Astrocyte (in vitro differentiated cells and primary cell): Measurements from ENCODE around the gene MIEF1. TPM values are rescaled to one million over a fixed set of nuclear protein-coding genes. Genes with fewer than 3 reads are reported as not detected.

ENCODE experiments used
- DNase-seq: peaks from one replicate; pipeline ENCODE4 v3.0.0-alpha.2; 2010; ENCODE audit warnings: low read depth
- FAIRE-seq: peaks from 2 replicates; lab custom pipeline; 2011; peaks lifted over from hg19 to GRCh38; lab: Jason Lieb, UNC
- H2AFZ ChIP-seq: 2 replicates; pipeline ENCODE4 v1.6.0; 2012; ENCODE audit warnings: low read depth, low read length, inconsistent platforms
- H3K27ac ChIP-seq: 2 replicates; pipeline ENCODE4 v1.5.1; 2011; ENCODE audit warnings: low read depth, low read length, inconsistent platforms
- H3K27me3 ChIP-seq: 2 replicates; pipeline ENCODE4 v1.6.0; 2011; ENCODE audit warnings: low read length, inconsistent platforms; ENCODE audit not compliant: insufficient read depth
- H3K36me3 ChIP-seq: 2 replicates; pipeline ENCODE4 v1.5.1; 2011; ENCODE audit warnings: low read length, inconsistent platforms; ENCODE audit not compliant: insufficient read depth
- H3K4me1 ChIP-seq: 2 replicates; pipeline ENCODE4 v1.5.1; 2011; ENCODE audit warnings: low read length, inconsistent platforms; ENCODE audit not compliant: insufficient read depth
- H3K4me2 ChIP-seq: 2 replicates; pipeline ENCODE4 v1.6.0; 2012; ENCODE audit warnings: low read length, inconsistent platforms
- H3K4me3 ChIP-seq: 2 replicates; pipeline ENCODE4 v1.5.1; 2011; ENCODE audit warnings: low read depth, mild to moderate bottlenecking, low read length, inconsistent platforms; ENCODE audit not compliant: insufficient read depth
- H3K79me2 ChIP-seq: 2 replicates; pipeline ENCODE4 v1.6.0; 2012; ENCODE audit warnings: mild to moderate bottlenecking, low read length, inconsistent platforms; ENCODE audit not compliant: insufficient read depth
- H3K9ac ChIP-seq: 2 replicates; pipeline ENCODE4 v1.6.0; 2012; ENCODE audit warnings: mild to moderate bottlenecking, low read length, inconsistent platforms
- H3K9me3 ChIP-seq: 2 replicates; pipeline ENCODE4 v1.5.1; 2012; ENCODE audit warnings: low read depth, mild to moderate bottlenecking, low read length, inconsistent platforms; ENCODE audit not compliant: insufficient read depth
- H4K20me1 ChIP-seq: 2 replicates; pipeline ENCODE4 v1.6.0; 2012; ENCODE audit warnings: low read length, inconsistent platforms; ENCODE audit not compliant: insufficient read depth
- H3K27ac Mint-ChIP-seq: one replicate; pipeline ENCODE4 v1.8.0; 2021; ENCODE audit warnings: mild to moderate bottlenecking, mixed read lengths; ENCODE audit not compliant: unreplicated experiment
- H3K27me3 Mint-ChIP-seq: one replicate; pipeline ENCODE4 v1.8.0; 2021; ENCODE audit warnings: low read depth, mixed read lengths; ENCODE audit not compliant: unreplicated experiment
- H3K36me3 Mint-ChIP-seq: one replicate; pipeline ENCODE4 v1.8.0; 2021; ENCODE audit warnings: low read depth, mixed read lengths; ENCODE audit not compliant: unreplicated experiment
- H3K4me1 Mint-ChIP-seq: one replicate; pipeline ENCODE4 v1.8.0; 2021; ENCODE audit warnings: low read depth, mixed read lengths; ENCODE audit not compliant: unreplicated experiment
- H3K4me3 Mint-ChIP-seq: one replicate; pipeline ENCODE4 v1.8.0; 2021; ENCODE audit warnings: mild to moderate bottlenecking, moderate library complexity, mixed read lengths; ENCODE audit not compliant: unreplicated experiment
- H3K9me3 Mint-ChIP-seq: one replicate; pipeline ENCODE4 v1.8.0; 2021; ENCODE audit warnings: mild to moderate bottlenecking, mixed read lengths; ENCODE audit not compliant: unreplicated experiment
- CTCF ChIP-seq: IDR thresholded peaks from 2 replicates; pipeline ENCODE4 v1.5.1; 2011; ENCODE audit warnings: low read depth, mild to moderate bottlenecking, inconsistent platforms, low read length, moderate library complexity; ENCODE audit not compliant: insufficient read depth
- EZH2 ChIP-seq: IDR thresholded peaks from 2 replicates; pipeline ENCODE4 v1.6.1; 2012; ENCODE audit warnings: mild to moderate bottlenecking, low read length, inconsistent platforms; ENCODE audit not compliant: insufficient read depth
- total RNA-seq: library from RNA; stranded (reverse); gene quantifications from 2 replicates; pipeline ENCODE4 v1.2.1, GENCODE V29; 2021

MIEF1 gene
- total RNA-seq, 1 donor from 2014 or later: 35.6 TPM

DNA sequence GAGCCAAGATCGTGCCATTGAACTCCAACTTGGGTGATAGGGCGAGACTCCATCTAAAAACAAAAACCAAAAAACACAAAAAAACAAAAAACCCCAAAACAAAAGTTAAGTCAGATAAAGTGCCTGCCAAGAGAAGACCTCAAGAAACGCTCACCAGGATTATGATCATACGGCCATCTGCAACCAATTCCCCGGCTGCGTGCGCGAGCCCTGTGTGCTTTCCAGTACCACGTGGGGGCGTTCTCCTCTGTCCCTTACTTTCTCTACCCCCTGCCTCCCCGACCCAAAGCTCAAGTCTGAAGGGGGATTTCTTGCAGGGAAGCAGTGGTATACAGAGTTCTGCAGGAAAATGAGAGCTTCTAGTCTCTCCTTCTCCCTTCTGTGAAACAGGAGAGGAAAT lies 41.0 kb downstream of the MIEF1 start:
- peaks cover 1% of the 10 kb centered on the region for H3K36me3 Mint-ChIP-seq
- TF ChIP-seq EZH2 (no peak), CTCF (peak; percentile 45)
- peaks cover 44% of the 10 kb centered on the region for H3K27me3 Mint-ChIP-seq
- H2AFZ ChIP-seq: no peak overlapping the region
- H3K27ac Mint-ChIP-seq: no peak overlapping the region
- H3K9ac ChIP-seq: no peak overlapping the region
- H3K4me3 Mint-ChIP-seq: no peak overlapping the region
- H3K79me2 ChIP-seq: no peaks in the 10 kb centered on the region
- H3K36me3 ChIP-seq: no peaks in the 10 kb centered on the region
- no peaks in the 10 kb centered on the region for H3K9me3 ChIP-seq
- no peak for FAIRE-seq
- peaks cover 4% of the 10 kb centered on the region for H3K27me3 ChIP-seq
- no peak overlapping the region for H3K4me2 ChIP-seq
- H4K20me1 ChIP-seq: no peaks in the 10 kb centered on the region
- no peak for DNase-seq
- H3K4me1 ChIP-seq: peaks cover 3% of the 10 kb centered on the region
- H3K4me3 ChIP-seq: no peak overlapping the region
- H3K27ac ChIP-seq: no peak overlapping the region
- no peaks in the 10 kb centered on the region for H3K9me3 Mint-ChIP-seq
- peaks cover 12% of the 10 kb centered on the region for H3K4me1 Mint-ChIP-seq

DNA sequence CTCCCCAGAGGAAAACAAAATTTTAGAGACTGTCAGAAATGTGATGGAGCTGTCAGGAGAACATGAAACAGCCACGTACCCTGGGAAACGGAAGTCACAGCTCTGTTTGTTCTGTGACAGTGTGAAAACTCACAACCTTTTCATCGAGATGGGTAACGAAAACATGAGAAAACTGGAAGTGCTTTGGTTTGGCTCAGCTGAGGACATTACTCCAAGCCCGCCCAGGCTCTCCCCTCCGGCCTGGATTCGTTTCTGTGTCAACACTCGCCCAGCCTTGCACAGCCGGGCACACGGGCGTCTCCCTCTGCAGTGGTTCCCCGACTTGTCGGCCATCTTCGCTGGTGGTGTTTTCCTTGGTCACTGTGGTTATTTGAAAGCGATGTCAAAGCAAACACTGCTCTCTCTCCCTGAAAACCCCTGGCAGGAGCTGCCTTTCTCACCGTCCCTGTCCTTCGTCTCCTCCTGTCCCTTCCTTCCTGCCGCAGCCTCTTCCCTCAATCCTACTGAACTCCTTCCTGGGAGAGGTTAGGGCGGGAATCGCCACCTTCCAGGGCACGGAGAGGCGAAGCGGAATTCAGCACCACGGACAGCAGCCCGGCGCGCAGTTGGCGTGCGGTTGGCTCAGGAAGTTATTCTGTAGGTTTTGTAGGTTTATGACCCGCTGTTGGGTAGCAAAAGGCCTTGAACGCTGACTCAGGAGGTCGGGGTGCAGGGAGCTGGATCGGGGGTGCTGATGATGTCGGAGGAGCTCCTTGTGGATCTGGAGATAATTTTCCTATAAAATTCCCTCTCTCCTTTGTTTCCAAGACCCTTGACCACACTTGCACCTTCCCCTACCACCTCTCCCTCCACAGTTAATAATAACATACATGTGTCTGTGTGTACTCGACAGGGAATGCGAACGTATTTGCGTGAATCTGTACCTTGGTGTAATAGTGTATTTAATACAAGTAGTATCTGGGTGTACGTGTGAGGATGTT lies 43.6 kb downstream of the MIEF1 start:
- Mint-ChIP-seq H3K36me3 (peaks cover 1% of the 10 kb centered on the region), H3K27ac (no peak overlapping the region), H3K9me3 (no peaks in the 10 kb centered on the region), H3K27me3 (peaks cover 50% of the 10 kb centered on the region), H3K4me3 (no peak overlapping the region), H3K4me1 (peaks cover 12% of the 10 kb centered on the region)
- H3K4me1 ChIP-seq: peaks cover 3% of the 10 kb centered on the region
- peaks cover 19% of the 10 kb centered on the region for H3K27me3 ChIP-seq
- peak; percentile 26 for DNase-seq
- H3K36me3 ChIP-seq: no peaks in the 10 kb centered on the region
- no peak overlapping the region for H3K9ac ChIP-seq
- no peaks in the 10 kb centered on the region for H4K20me1 ChIP-seq
- H3K79me2 ChIP-seq: no peaks in the 10 kb centered on the region
- H2AFZ ChIP-seq: no peak overlapping the region
- TF ChIP-seq EZH2: no peak
- no peak for TF ChIP-seq CTCF
- no peak overlapping the region for H3K27ac ChIP-seq
- no peak overlapping the region for H3K4me2 ChIP-seq
- no peaks in the 10 kb centered on the region for H3K9me3 ChIP-seq
- no peak overlapping the region for H3K4me3 ChIP-seq
- no peak for FAIRE-seq
